ENCODE results near the gene SORCS2. TPM values are rescaled to one million over a fixed set of nuclear protein-coding genes. Genes with fewer than 3 reads are reported as not detected.

The SORCS2 gene
- polyA plus RNA-seq, 4 donors = 5.8 to 64.8 (median 8.9) TPM

DNA sequence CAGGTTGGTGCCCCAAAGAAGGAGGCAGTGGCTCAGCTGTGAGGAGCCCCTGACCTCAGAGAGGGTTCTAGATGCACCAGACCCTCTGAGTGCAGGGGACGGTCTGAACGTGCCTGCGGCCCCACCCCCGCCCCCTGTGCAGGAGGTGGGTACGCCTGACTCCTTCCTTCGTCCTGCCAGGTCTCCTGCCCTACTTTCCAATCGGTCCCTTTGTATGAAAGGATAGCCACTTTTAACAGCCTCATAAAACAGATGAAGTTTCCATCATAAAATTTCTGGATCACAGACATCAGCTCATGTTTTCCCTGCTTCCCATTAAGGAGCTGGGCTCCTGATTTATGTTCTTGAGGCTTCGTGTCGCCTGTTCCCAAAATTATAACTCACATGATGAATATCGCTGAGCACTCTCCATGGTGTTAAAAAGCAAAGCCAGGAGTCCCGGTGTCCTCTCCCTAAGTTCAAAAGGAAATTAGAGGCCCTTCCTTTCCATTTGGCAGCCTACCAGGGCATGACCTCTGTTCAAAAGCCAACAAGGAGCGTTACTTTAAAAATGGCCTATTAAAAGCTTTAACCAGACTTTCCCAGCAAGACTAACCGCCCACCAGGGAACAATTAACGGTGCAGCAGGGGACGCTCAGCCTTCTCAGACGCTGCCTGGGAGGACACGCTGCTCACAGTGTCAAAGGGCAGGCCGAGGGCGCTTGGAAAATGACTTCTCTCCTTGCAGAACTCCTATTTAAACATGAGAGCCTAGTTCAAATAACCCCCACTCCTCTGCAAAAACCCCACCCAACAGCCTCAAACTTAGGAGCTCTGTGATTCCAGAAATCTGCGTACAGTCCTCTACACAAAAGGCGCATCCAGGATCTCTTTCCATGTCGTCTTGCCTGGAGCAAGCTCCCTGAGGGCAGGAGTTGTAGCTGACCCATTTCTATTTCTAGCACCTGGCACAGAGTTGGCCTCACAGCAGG, 565.4 kb downstream of the SORCS2 start:
- DNase-seq (ENCODE audit: low read depth in 4 of 4, low spot score in 3 of 4) = peak in 1 of 4 donors; percentile 37

GRCh38 chr4:7758476-7758875, 566.1 kb downstream of the SORCS2 start:
- DNase-seq (ENCODE audit: low read depth in 4 of 4, low spot score in 3 of 4) = no peak

GRCh38 chr4:7759216-7759615, 566.9 kb downstream of the SORCS2 start:
- DNase-seq (ENCODE audit: low read depth in 4 of 4, low spot score in 3 of 4) = no peak

DNA sequence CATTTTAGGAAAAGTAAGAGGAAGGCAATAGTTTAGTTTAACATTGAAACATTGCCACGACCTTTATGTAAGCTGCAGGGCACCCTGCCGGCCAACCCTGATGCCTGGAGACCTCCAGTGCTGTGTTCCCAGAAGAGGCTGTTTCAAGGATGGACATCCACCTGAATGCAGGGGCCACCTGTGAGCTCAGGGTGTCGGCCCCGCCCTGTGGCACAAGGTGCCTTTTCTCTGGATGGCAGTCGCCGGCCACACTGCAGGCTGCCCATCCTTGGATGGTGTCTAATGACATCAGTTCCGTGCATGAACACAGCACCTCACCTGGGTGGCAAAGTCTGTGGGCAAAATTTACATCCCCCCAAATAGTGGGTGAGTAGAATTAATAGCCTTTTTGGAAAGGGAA, 567.3 kb downstream of the SORCS2 start:
- DNase-seq (ENCODE audit: low read depth in 4 of 4, low spot score in 3 of 4) = no peak

- DNase-seq (ENCODE audit: low read depth in 4 of 4, low spot score in 3 of 4) = no peak
Observed at GRCh38 chr4:7760228-7760627, 567.9 kb downstream of the SORCS2 start.

DNA sequence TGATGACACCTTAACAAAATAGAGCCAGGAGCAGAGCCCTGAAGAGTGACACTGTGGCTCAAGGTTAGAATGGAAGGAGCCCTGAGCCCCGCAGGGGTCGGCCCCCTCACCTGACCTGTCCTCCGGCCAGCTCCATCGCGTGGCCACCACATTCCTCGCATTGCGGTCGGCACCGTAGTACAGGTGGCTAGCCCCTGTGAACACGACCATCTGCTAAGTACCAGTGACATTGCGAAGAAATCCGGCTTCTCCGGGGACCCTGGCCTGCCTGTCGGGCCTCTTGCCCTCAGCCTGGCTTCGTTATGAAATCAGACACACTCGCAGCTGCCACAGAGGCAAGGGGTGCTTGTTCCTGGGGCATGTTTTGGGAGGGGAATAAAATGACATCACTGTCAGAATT, 568.4 kb downstream of the SORCS2 start:
- no peak for DNase-seq (ENCODE audit: low read depth in 4 of 4, low spot score in 3 of 4)

GRCh38 chr4:7761312-7761711, 569.0 kb downstream of the SORCS2 start:
- DNase-seq (ENCODE audit: low read depth in 4 of 4, low spot score in 3 of 4) = no peak

- DNase-seq (ENCODE audit: low read depth in 4 of 4, low spot score in 3 of 4) = no peak
Observed at GRCh38 chr4:7761720-7762119, 569.4 kb downstream of the SORCS2 start.

DNA sequence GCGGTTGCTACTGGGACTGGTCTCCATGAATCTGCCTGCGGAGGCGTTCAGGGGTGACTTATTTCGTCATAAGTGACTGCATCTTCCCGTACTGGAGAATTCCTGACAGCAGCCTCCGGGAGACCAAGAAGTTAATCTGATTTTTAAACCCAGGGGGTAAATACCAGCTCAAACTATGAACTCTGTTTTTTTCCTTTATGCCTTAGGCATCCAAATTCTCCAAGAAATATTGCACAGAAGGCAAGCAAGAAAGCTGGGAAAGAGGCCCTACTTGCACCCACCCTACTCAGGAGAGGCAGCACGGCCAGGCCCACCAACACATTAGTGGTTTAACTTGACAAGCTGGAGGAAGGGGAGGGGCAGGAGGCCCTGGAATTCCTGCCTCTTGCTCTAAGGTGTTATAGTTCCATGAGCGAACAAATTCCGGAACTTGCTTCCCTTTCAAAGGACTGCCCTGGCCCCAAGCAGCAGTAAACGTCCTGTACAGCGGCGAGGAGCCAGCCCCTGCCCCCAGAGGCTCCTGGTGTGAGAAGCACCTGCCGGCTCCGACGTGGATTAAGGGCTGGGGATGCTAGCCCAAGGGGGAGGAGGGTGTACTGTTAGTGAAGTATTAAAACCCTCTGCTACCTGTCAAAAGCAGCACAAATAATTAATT, 570.2 kb downstream of the SORCS2 start:
- no peak for DNase-seq (ENCODE audit: low read depth in 4 of 4, low spot score in 3 of 4)

- DNase-seq (ENCODE audit: low read depth in 4 of 4, low spot score in 3 of 4) = no peak
Observed at GRCh38 chr4:7763106-7763505, 570.8 kb downstream of the SORCS2 start.

GRCh38 chr4:7763788-7764187, 571.5 kb downstream of the SORCS2 start:
- DNase-seq (ENCODE audit: low read depth in 4 of 4, low spot score in 3 of 4) = no peak

- DNase-seq (ENCODE audit: low read depth in 4 of 4, low spot score in 3 of 4) = no peak
Observed at GRCh38 chr4:7764466-7764865, 572.1 kb downstream of the SORCS2 start.

GRCh38 chr4:7765666-7766065, 573.3 kb downstream of the SORCS2 start:
- DNase-seq (ENCODE audit: low read depth in 4 of 4, low spot score in 3 of 4) = no peak

DNA sequence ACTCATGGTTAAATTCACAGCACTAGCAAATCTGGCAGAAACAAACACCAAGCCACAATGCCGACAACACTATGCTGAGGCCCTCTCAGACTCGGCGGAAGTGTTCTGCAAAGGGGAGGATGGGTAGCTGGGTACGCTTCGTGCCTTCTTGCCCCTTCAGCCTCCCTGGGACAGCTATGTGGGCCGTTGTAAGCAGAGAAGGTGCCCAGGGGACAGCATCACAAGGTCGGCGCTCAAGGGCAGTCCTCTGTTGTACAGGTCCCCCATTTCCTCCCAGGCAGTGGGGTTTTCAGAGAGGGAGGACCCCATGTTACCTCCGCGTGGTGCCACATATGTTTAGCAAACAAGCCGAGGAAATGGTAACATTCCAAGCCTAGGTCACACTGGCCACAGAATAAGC, 573.7 kb downstream of the SORCS2 start:
- DNase-seq (ENCODE audit: low read depth in 4 of 4, low spot score in 3 of 4) = no peak

GRCh38 chr4:7766661-7767345, 574.5 kb downstream of the SORCS2 start:
- DNase-seq (ENCODE audit: low read depth in 4 of 4, low spot score in 3 of 4) = no peak

- DNase-seq (ENCODE audit: low read depth in 4 of 4, low spot score in 3 of 4) = no peak
Observed at GRCh38 chr4:7767526-7767925, 575.2 kb downstream of the SORCS2 start.

- no peak for DNase-seq (ENCODE audit: low read depth in 4 of 4, low spot score in 3 of 4)
Observed at GRCh38 chr4:7767966-7768365, 575.6 kb downstream of the SORCS2 start.

DNA sequence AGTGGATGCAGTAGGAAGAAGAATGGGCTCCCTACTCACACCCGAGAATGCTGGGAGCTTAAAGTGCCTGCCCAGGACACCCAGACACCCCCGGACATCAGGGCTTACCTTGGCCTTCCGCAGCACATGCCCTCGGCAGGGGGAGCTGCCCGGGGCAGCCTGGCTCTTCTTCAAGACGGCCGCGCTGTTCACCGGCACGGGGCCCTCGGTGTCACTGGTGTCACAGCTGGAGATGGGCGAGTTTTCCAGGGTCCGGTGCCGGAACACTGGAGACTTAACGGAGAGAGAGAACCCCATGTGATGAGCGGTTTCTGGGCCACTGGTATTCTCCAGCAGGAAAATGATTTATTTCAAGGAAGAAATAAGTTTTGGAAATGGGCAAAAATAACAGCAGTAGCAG, 576.4 kb downstream of the SORCS2 start:
- DNase-seq (ENCODE audit: low read depth in 4 of 4, low spot score in 3 of 4) = no peak

DNA sequence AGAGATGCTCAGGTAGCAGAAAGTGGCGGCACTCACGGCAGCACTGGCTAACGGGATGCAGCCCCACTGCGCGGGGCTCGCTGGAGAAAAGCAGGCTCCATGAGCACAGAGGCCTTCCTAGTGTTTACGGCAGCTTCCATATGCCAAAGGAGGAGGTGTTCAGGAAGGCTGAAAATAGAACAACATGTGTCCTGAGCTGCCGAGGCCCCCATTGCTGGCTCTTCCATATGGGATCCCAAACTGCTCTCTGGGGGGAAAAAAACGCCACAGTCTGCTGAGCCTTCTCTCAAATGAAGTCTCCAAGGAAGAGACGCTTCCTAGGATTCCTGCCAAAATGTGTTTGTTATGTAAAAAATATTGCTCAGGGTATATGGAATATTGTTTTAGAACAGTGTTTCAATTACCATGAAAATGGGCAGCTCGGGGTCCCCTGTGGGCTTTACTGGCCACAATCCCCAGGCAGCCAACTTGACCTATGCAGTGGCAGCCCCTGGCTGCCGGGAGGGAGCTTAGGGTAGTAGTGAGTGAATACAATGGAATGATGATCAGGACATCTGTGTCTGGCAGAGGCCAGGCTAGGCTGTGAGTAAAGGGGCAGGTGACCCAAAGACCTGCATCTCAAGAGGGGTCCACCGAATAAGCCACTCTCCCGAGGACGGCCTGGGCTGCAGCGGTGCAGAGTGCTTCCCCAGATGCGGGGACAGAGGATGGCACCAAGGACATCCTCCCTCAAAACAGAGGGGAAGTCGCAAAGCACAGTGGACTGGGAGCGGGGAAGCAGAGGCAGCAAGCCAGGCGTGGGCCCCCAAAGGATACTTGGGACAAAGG, 577.3 kb downstream of the SORCS2 start:
- DNase-seq (ENCODE audit: low read depth in 4 of 4, low spot score in 3 of 4) = no peak

- no peak for DNase-seq (ENCODE audit: low read depth in 4 of 4, low spot score in 3 of 4)
Observed at GRCh38 chr4:7770224-7771050, 578.1 kb downstream of the SORCS2 start.
